ENCODE data around the gene LRPAP1. TPM values are rescaled to one million over a fixed set of nuclear protein-coding genes. Genes with fewer than 3 reads are reported as not detected.

LRPAP1 gene
- total RNA-seq, 1 donor from 2014 or later = 153 TPM

- peaks cover 13% of the 10 kb centered on the region for H3K36me3 Mint-ChIP-seq (ENCODE audit: unreplicated experiment)
- no peak for DNase-seq (ENCODE audit: extremely low spot score, unreplicated experiment)
- H3K27ac Mint-ChIP-seq (ENCODE audit: unreplicated experiment) = no peak overlapping the region
- no peaks in the 10 kb centered on the region for H3K4me1 Mint-ChIP-seq (ENCODE audit: unreplicated experiment)
- H3K27me3 Mint-ChIP-seq (ENCODE audit: unreplicated experiment) = no peaks in the 10 kb centered on the region
- TF ChIP-seq, protein P1, sequence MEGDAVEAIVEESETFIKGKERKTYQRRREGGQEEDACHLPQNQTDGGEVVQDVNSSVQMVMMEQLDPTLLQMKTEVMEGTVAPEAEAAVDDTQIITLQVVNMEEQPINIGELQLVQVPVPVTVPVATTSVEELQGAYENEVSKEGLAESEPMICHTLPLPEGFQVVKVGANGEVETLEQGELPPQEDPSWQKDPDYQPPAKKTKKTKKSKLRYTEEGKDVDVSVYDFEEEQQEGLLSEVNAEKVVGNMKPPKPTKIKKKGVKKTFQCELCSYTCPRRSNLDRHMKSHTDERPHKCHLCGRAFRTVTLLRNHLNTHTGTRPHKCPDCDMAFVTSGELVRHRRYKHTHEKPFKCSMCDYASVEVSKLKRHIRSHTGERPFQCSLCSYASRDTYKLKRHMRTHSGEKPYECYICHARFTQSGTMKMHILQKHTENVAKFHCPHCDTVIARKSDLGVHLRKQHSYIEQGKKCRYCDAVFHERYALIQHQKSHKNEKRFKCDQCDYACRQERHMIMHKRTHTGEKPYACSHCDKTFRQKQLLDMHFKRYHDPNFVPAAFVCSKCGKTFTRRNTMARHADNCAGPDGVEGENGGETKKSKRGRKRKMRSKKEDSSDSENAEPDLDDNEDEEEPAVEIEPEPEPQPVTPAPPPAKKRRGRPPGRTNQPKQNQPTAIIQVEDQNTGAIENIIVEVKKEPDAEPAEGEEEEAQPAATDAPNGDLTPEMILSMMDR (IDR thresholded peaks at IDR 0.05) = no peak
- H3K4me3 Mint-ChIP-seq (ENCODE audit: unreplicated experiment) = no peak overlapping the region
- no peaks in the 10 kb centered on the region for H3K9me3 Mint-ChIP-seq (ENCODE audit: unreplicated experiment)
Measured at GRCh38 chr4:3522651-3523050, 9.6 kb downstream of the LRPAP1 start.

DNA sequence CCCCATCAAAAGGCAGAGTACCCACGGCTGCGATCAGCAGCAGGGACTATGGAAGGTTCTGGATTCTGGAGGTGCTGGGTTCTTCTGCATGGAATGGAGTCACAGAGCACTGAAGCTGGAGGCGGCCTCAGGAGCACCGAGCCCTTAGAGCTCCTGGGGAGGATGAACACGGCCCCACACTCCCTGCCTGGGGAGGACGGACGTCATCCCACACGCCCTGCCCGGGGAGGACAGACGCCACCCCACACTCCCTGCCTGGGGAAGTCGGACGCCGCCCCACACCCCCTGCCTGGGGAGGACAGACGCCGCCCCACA lies 9.9 kb downstream of the LRPAP1 start:
- Mint-ChIP-seq H3K36me3 (ENCODE audit: unreplicated experiment) (peaks cover 15% of the 10 kb centered on the region), H3K27me3 (ENCODE audit: unreplicated experiment) (no peaks in the 10 kb centered on the region), H3K4me3 (ENCODE audit: unreplicated experiment) (no peak overlapping the region), H3K27ac (ENCODE audit: unreplicated experiment) (no peak overlapping the region), H3K4me1 (ENCODE audit: unreplicated experiment) (no peaks in the 10 kb centered on the region), H3K9me3 (ENCODE audit: unreplicated experiment) (no peaks in the 10 kb centered on the region)
- TF ChIP-seq, protein P1 (IDR thresholded peaks at IDR 0.05) = no peak
- DNase-seq (ENCODE audit: extremely low spot score, unreplicated experiment) = no peak

DNA sequence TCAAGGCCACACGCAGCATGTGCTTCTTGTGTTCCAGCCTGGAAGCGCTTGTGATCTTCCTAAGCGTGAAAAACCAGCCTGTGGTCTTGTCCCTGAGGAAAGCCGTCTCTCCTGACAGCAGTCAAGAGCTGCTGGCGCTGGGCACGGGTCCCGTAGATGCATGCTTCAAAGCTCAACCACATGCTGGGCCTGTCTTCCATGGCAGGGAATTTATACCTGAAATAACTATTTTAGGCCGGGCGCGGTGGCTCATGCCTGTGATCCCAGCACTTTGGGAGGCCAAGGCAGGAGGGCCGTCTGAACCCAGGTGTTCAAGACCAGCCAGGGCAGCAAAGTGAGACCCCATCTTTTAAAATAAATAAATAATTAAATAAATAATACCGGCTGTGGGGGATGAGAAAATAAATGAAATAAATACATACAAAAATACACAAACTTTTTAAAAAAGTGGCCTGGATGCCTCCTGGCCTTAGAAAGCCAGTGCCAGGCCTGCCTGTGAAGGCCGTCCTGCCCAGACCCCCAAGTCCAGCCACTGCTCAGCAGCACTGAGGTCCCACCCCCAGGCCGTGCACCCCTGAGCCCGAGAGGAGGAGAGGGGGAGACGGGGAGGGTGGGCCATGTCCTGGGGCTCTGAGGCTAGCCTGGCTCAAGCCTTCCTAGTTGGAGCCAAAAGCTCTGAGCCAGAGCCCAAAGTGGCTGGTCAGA lies 10.4 kb downstream of the LRPAP1 start:
- H3K27ac Mint-ChIP-seq (ENCODE audit: unreplicated experiment) = no peak overlapping the region
- TF ChIP-seq, protein P1 (IDR thresholded peaks at IDR 0.05) = no peak
- H3K4me1 Mint-ChIP-seq (ENCODE audit: unreplicated experiment) = no peaks in the 10 kb centered on the region
- H3K27me3 Mint-ChIP-seq (ENCODE audit: unreplicated experiment) = no peaks in the 10 kb centered on the region
- no peak for DNase-seq (ENCODE audit: extremely low spot score, unreplicated experiment)
- H3K4me3 Mint-ChIP-seq (ENCODE audit: unreplicated experiment) = no peak overlapping the region
- H3K9me3 Mint-ChIP-seq (ENCODE audit: unreplicated experiment) = no peaks in the 10 kb centered on the region
- peaks cover 17% of the 10 kb centered on the region for H3K36me3 Mint-ChIP-seq (ENCODE audit: unreplicated experiment)

DNA sequence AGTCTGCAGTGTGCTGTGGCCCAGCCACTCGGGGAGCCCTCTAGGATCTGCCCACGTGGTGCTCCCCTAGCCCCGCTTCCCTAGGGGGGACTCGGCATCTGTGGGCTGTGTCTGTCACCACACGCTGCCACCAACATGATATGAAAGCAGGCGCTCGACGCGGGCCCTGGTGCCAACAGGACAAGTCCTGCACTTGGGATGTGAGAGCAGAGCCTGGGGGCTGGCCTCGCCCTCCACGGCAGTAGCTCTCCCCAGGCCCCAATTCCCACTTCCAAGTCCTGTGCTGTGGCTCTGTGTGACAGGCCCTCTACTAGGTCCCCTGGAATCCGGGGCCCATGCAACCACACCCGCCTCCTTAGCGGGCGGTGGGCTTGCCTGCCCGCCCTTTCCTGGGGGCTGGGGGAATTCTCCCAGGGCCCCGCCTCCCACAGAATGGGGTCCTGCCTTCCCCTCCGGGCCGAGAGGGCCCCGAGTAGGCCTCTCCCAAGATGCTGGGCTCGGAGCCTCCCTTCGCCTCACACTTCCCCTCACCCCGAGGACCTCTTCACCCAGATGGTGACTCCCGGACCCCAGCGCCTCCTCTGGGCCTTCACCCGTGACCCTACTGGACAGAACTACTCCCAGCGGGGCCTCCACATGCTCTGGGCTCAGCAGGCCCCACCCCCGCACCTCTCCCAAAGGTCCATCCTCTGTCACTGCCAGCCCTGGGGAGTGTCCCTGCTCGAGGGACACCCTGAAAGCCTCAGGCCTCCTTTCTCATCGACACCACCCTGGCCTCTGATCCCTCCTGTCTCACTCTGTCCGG lies 11.2 kb downstream of the LRPAP1 start:
- Mint-ChIP-seq H3K27me3 (ENCODE audit: unreplicated experiment) (no peaks in the 10 kb centered on the region), H3K27ac (ENCODE audit: unreplicated experiment) (no peak overlapping the region), H3K36me3 (ENCODE audit: unreplicated experiment) (peaks cover 20% of the 10 kb centered on the region), H3K4me1 (ENCODE audit: unreplicated experiment) (no peaks in the 10 kb centered on the region), H3K9me3 (ENCODE audit: unreplicated experiment) (no peaks in the 10 kb centered on the region), H3K4me3 (ENCODE audit: unreplicated experiment) (no peak overlapping the region)
- TF ChIP-seq, protein P1 (IDR thresholded peaks at IDR 0.05) = no peak
- no peak for DNase-seq (ENCODE audit: extremely low spot score, unreplicated experiment)

GRCh38 chr4:3520276-3520675 lies 11.9 kb downstream of the LRPAP1 start:
- peaks cover 25% of the 10 kb centered on the region for H3K36me3 Mint-ChIP-seq (ENCODE audit: unreplicated experiment)
- no peak for DNase-seq (ENCODE audit: extremely low spot score, unreplicated experiment)
- H3K9me3 Mint-ChIP-seq (ENCODE audit: unreplicated experiment) = no peaks in the 10 kb centered on the region
- TF ChIP-seq, protein P1 (IDR thresholded peaks at IDR 0.05) = no peak
- no peak overlapping the region for H3K4me3 Mint-ChIP-seq (ENCODE audit: unreplicated experiment)
- no peak overlapping the region for H3K27ac Mint-ChIP-seq (ENCODE audit: unreplicated experiment)
- no peaks in the 10 kb centered on the region for H3K4me1 Mint-ChIP-seq (ENCODE audit: unreplicated experiment)
- H3K27me3 Mint-ChIP-seq (ENCODE audit: unreplicated experiment) = no peaks in the 10 kb centered on the region

All from osteocyte (in vitro differentiated cells).